KMS-11 (cell line): ENCODE results near the gene ST8SIA3.

Experiments used
- H2AFZ ChIP-seq: fragments of 200-600 bp; sonication (generic); 2 replicates; pipeline ENCODE4 v1.6.1; 2016; ENCODE audit warnings: antibody characterized with exemption, mixed run types, low read depth
- H3K27ac ChIP-seq: fragments of 200-600 bp; sonication (generic); 2 replicates; pipeline ENCODE4 v1.6.1; 2016; ENCODE audit warnings: mild to moderate bottlenecking, mixed run types
- H3K27me3 ChIP-seq: fragments of 200-600 bp; sonication (generic); 2 replicates; pipeline ENCODE4 v1.6.1; 2017; ENCODE audit warnings: mild to moderate bottlenecking, low read depth, mixed run types, moderate library complexity; ENCODE audit not compliant: insufficient read depth
- H3K36me3 ChIP-seq: fragments of 200-600 bp; sonication (generic); 2 replicates; pipeline ENCODE4 v1.6.1; 2017; ENCODE audit warnings: mild to moderate bottlenecking, mixed run types; ENCODE audit not compliant: insufficient read depth
- H3K4me1 ChIP-seq: fragments of 200-600 bp; sonication (generic); 2 replicates; pipeline ENCODE4 v1.6.1; 2016; ENCODE audit warnings: mild to moderate bottlenecking, low read depth, mixed run types; ENCODE audit not compliant: poor library complexity, severe bottlenecking
- H3K4me2 ChIP-seq: fragments of 200-600 bp; sonication (generic); 2 replicates; pipeline ENCODE4 v1.7.0; 2016; ENCODE audit warnings: mild to moderate bottlenecking, mixed run types
- H3K4me3 ChIP-seq: fragments of 200-600 bp; sonication (generic); IDR thresholded peaks from 2 replicates; pipeline ENCODE4 v1.6.1; 2017; ENCODE audit warnings: low read depth, low read length, mixed read lengths; ENCODE audit not compliant: insufficient read depth
- H3K79me2 ChIP-seq: fragments of 200-600 bp; sonication (generic); 2 replicates; pipeline ENCODE4 v1.6.1; 2016; ENCODE audit warnings: low read depth, mixed run types; ENCODE audit not compliant: insufficient read depth
- H3K9ac ChIP-seq: fragments of 200-600 bp; sonication (generic); 2 replicates; pipeline ENCODE4 v1.6.1; 2016; ENCODE audit warnings: mild to moderate bottlenecking, mixed run types
- H4K20me1 ChIP-seq: fragments of 200-600 bp; sonication (generic); 2 replicates; pipeline ENCODE4 v1.6.1; 2016; ENCODE audit warnings: mild to moderate bottlenecking, mixed run types; ENCODE audit not compliant: insufficient read depth
- TF ChIP-seq, protein P1 (sequence below): fragments of 200-600 bp; sonication (generic); conservative IDR thresholded peaks from 2 replicates; pipeline ENCODE4 v1.6.1; 2017; ENCODE audit warnings: low read depth, mild to moderate bottlenecking, antibody characterized with exemption, low read length, moderate library complexity, mixed read lengths

The ST8SIA3 gene, protein sequence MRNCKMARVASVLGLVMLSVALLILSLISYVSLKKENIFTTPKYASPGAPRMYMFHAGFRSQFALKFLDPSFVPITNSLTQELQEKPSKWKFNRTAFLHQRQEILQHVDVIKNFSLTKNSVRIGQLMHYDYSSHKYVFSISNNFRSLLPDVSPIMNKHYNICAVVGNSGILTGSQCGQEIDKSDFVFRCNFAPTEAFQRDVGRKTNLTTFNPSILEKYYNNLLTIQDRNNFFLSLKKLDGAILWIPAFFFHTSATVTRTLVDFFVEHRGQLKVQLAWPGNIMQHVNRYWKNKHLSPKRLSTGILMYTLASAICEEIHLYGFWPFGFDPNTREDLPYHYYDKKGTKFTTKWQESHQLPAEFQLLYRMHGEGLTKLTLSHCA

GRCh38 chr18:57352271-57352701 lies at the start of gene ST8SIA3:
TSS of gene ST8SIA3 (plus strand) at chr18:57352557. CDS start at chr18:57352847, 290 bp downstream.
- Histone ChIP-seq H3K4me2 (no peak within 1 kb of the TSS), H3K79me2 (no peaks in the 10 kb centered on the region), H3K27me3 (no peaks in the 10 kb centered on the region), H3K36me3 (no peaks in the 10 kb centered on the region), H3K9ac (no peak within 1 kb of the TSS), H4K20me1 (no peaks in the 10 kb centered on the region), H3K4me1 (no peaks in the 10 kb centered on the region), H3K4me3 (no peak within 1 kb of the TSS), H2AFZ (no peak within 1 kb of the TSS), H3K27ac (no peak within 1 kb of the TSS)
- TF ChIP-seq, protein P1, sequence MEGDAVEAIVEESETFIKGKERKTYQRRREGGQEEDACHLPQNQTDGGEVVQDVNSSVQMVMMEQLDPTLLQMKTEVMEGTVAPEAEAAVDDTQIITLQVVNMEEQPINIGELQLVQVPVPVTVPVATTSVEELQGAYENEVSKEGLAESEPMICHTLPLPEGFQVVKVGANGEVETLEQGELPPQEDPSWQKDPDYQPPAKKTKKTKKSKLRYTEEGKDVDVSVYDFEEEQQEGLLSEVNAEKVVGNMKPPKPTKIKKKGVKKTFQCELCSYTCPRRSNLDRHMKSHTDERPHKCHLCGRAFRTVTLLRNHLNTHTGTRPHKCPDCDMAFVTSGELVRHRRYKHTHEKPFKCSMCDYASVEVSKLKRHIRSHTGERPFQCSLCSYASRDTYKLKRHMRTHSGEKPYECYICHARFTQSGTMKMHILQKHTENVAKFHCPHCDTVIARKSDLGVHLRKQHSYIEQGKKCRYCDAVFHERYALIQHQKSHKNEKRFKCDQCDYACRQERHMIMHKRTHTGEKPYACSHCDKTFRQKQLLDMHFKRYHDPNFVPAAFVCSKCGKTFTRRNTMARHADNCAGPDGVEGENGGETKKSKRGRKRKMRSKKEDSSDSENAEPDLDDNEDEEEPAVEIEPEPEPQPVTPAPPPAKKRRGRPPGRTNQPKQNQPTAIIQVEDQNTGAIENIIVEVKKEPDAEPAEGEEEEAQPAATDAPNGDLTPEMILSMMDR, result no peak

DNA sequence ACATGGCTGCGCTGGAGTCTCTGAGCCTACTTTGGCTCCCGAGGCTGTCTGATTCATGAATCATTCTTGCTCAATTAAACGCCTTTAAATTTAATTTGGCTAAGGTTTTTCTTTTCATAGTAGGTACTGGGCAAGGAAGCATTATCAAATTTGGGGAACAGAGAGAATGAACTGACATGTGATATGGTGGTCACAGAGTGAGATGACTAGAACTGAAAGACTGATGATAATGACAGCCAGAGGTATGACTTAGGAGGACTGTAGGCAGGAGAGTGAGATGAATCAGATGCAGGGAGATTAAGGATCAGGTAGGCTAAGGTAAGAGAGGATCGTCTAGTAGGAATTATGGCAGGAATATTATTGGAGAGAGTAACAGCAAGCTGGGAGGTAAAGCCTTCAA lies 40.9 kb upstream of the ST8SIA3 start:
- Histone ChIP-seq H3K4me2 (no peak overlapping the region), H2AFZ (no peak overlapping the region), H3K4me3 (no peak overlapping the region), H3K36me3 (no peaks in the 10 kb centered on the region), H3K27me3 (no peaks in the 10 kb centered on the region), H3K9ac (no peak overlapping the region), H3K27ac (no peak overlapping the region), H3K4me1 (no peaks in the 10 kb centered on the region), H3K79me2 (no peaks in the 10 kb centered on the region), H4K20me1 (no peaks in the 10 kb centered on the region)
- TF ChIP-seq, protein P1, result no peak

- TF ChIP-seq, protein P1, result no peak
- Histone ChIP-seq H4K20me1 (no peaks in the 10 kb centered on the region), H3K36me3 (no peaks in the 10 kb centered on the region), H3K27ac (no peak overlapping the region), H3K27me3 (no peaks in the 10 kb centered on the region), H3K79me2 (no peaks in the 10 kb centered on the region), H3K4me3 (no peak overlapping the region), H2AFZ (no peak overlapping the region), H3K4me2 (no peak overlapping the region), H3K9ac (no peak overlapping the region), H3K4me1 (no peaks in the 10 kb centered on the region)
Observed at GRCh38 chr18:57312346-57313144, 39.8 kb upstream of the ST8SIA3 start.

- TF ChIP-seq, protein P1, result no peak
- no peak overlapping the region for H2AFZ ChIP-seq
- H3K27ac ChIP-seq, result no peak overlapping the region
- no peaks in the 10 kb centered on the region for H3K4me1 ChIP-seq
- no peaks in the 10 kb centered on the region for H3K79me2 ChIP-seq
- no peaks in the 10 kb centered on the region for H4K20me1 ChIP-seq
- no peak overlapping the region for H3K9ac ChIP-seq
- H3K27me3 ChIP-seq, result no peaks in the 10 kb centered on the region
- no peak overlapping the region for H3K4me3 ChIP-seq
- H3K4me2 ChIP-seq, result no peak overlapping the region
- H3K36me3 ChIP-seq, result no peaks in the 10 kb centered on the region
Observed at GRCh38 chr18:57320603-57321002, 31.8 kb upstream of the ST8SIA3 start.
